ENCODE data around the gene SEC22A. TPM values are rescaled to one million over a fixed set of nuclear protein-coding genes. Genes with fewer than 3 reads are reported as not detected.

The SEC22A gene
- total RNA-seq, 1 donor from 2014 or later, result 9.5 TPM

- peaks cover 14% of the 10 kb centered on the region for H3K9me3 ChIP-seq (replicated peaks)
- DNase-seq, result no peak
- no peaks in the 10 kb centered on the region for H3K4me1 ChIP-seq
- no peak overlapping the region for H3K27ac ChIP-seq (replicated peaks)
- H3K4me3 ChIP-seq, result no peak overlapping the region
- TF ChIP-seq, protein P1, sequence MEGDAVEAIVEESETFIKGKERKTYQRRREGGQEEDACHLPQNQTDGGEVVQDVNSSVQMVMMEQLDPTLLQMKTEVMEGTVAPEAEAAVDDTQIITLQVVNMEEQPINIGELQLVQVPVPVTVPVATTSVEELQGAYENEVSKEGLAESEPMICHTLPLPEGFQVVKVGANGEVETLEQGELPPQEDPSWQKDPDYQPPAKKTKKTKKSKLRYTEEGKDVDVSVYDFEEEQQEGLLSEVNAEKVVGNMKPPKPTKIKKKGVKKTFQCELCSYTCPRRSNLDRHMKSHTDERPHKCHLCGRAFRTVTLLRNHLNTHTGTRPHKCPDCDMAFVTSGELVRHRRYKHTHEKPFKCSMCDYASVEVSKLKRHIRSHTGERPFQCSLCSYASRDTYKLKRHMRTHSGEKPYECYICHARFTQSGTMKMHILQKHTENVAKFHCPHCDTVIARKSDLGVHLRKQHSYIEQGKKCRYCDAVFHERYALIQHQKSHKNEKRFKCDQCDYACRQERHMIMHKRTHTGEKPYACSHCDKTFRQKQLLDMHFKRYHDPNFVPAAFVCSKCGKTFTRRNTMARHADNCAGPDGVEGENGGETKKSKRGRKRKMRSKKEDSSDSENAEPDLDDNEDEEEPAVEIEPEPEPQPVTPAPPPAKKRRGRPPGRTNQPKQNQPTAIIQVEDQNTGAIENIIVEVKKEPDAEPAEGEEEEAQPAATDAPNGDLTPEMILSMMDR (IDR thresholded peaks at IDR 0.05; ENCODE audit: borderline replicate concordance), result no peak
- H3K27me3 ChIP-seq (ENCODE audit: low read depth), result no peaks in the 10 kb centered on the region
- intact Hi-C loops (cut with micrococcal nuclease), result no loop called here
- H3K36me3 ChIP-seq, result peaks cover 3% of the 10 kb centered on the region
Observed at GRCh38 chr3:123186695-123187094, 15.0 kb upstream of the SEC22A start.

DNA sequence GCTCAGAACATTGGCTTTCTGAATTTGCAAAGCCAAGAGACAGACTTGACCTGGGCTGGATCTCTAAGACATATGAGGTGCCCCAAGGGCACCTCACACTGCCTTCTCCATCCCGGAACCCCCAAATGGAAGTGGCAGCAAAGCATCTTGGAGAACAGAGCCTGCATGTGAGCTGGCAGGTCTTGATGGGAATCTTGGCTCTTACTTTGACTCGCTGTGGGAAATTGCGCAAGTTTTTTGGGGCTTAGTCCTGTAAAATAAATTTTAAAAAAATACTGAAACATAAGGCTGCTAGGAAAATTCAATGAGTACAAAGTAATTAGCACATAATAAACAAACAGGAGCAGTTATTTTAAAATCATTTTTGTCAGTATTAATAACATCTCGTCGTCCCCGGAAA is 13.7 kb upstream of the SEC22A start:
- H3K27me3 ChIP-seq (ENCODE audit: low read depth), result no peaks in the 10 kb centered on the region
- H3K36me3 ChIP-seq, result no peaks in the 10 kb centered on the region
- TF ChIP-seq, protein P1 (IDR thresholded peaks at IDR 0.05; ENCODE audit: borderline replicate concordance), result no peak
- peaks cover 2% of the 10 kb centered on the region for H3K4me1 ChIP-seq
- peaks cover under 1% of the 10 kb centered on the region for H3K9me3 ChIP-seq (replicated peaks)
- intact Hi-C loops (cut with micrococcal nuclease), result no loop called here
- H3K27ac ChIP-seq (replicated peaks), result no peak overlapping the region
- H3K4me3 ChIP-seq, result no peak overlapping the region
- DNase-seq, result no peak

- no peaks in the 10 kb centered on the region for H3K9me3 ChIP-seq (replicated peaks)
- peaks cover 16% of the 10 kb centered on the region for H3K4me1 ChIP-seq
- peak overlapping the region; percentile 69 for H3K27ac ChIP-seq (replicated peaks)
- H3K36me3 ChIP-seq, result no peaks in the 10 kb centered on the region
- intact Hi-C loops (cut with micrococcal nuclease), result no loop called here
- H3K4me3 ChIP-seq, result no peak overlapping the region
- TF ChIP-seq, protein P1 (IDR thresholded peaks at IDR 0.05; ENCODE audit: borderline replicate concordance), result no peak
- no peak for DNase-seq
- H3K27me3 ChIP-seq (ENCODE audit: low read depth), result no peaks in the 10 kb centered on the region
Observed at GRCh38 chr3:123193448-123194101, 8.2 kb upstream of the SEC22A start.

- intact Hi-C loops (cut with micrococcal nuclease), result no loop called here
- no peak overlapping the region for H3K27ac ChIP-seq (replicated peaks)
- DNase-seq, result no peak
Observed at GRCh38 chr3:123194552-123194951, 7.2 kb upstream of the SEC22A start.

GRCh38 chr3:123198372-123198771 is 3.4 kb upstream of the SEC22A start:
- peaks cover 32% of the 10 kb centered on the region for H3K4me1 ChIP-seq
- DNase-seq, result no peak

More at GRCh38 chr3:123194552-123194951, 7.2 kb upstream of the SEC22A start:
- Histone ChIP-seq H3K36me3 (no peaks in the 10 kb centered on the region), H3K9me3 (replicated peaks) (no peaks in the 10 kb centered on the region), H3K27me3 (ENCODE audit: low read depth) (no peaks in the 10 kb centered on the region), H3K4me1 (peaks cover 16% of the 10 kb centered on the region), H3K4me3 (no peak overlapping the region)
- TF ChIP-seq, protein P1 (IDR thresholded peaks at IDR 0.05; ENCODE audit: borderline replicate concordance), result peak; percentile 49

More at GRCh38 chr3:123198372-123198771, 3.4 kb upstream of the SEC22A start:
- intact Hi-C loops (cut with micrococcal nuclease), result no loop called here
- H3K9me3 ChIP-seq (replicated peaks), result no peaks in the 10 kb centered on the region
- no peak overlapping the region for H3K4me3 ChIP-seq
- no peak overlapping the region for H3K27ac ChIP-seq (replicated peaks)
- H3K36me3 ChIP-seq, result no peaks in the 10 kb centered on the region
- TF ChIP-seq, protein P1 (IDR thresholded peaks at IDR 0.05; ENCODE audit: borderline replicate concordance), result no peak
- no peaks in the 10 kb centered on the region for H3K27me3 ChIP-seq (ENCODE audit: low read depth)

Measured in left ventricle myocardium inferior (tissue), 1 donor.